ENCODE measurements around the gene ITGBL1. TPM values are rescaled to one million over a fixed set of nuclear protein-coding genes. Genes with fewer than 3 reads are reported as not detected.

Gene ITGBL1
- total RNA-seq, 1 donor = not detected

DNA sequence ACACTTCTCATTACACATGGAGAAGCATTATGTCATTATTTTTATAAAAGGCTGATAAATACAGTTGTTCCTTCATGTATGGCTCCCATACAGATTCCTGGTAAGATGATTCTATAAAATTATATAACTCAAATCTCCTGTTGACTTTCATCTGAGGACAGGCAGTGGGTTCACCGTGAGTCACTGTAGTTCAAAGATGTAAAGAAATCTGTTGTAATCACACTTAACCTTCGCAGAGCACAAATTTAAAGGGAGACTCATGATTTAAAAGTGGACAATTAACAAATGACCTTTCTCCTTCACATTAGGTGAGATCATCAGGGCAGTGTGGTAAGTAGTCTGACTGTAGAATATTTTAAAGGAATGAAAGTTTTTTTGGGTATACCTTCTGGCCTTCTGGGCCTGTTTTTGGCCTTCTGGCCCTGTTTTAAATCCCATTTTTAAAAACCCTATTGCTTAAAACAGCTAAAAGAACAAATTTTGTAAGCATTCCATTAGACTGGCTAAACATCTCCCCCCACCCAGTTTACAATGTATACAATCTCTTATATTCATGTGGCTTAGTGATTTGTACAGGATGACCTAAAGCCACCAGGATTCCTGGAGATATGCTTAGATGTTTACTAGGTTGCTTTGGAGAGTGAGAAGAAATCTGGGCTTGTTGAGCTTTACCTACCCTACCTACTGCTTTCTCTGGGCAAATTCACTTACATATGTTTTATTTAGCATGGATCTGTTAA is 171.2 kb downstream of the ITGBL1 start:
- DNase-seq (ENCODE audit: low read depth in 2 of 3, low spot score in 2 of 3) = no peak

- DNase-seq (ENCODE audit: low read depth in 2 of 3, low spot score in 2 of 3) = peak in 2 of 3 donors; percentile 4 to 12
Observed at GRCh38 chr13:101624210-101624922, 171.9 kb downstream of the ITGBL1 start.

DNA sequence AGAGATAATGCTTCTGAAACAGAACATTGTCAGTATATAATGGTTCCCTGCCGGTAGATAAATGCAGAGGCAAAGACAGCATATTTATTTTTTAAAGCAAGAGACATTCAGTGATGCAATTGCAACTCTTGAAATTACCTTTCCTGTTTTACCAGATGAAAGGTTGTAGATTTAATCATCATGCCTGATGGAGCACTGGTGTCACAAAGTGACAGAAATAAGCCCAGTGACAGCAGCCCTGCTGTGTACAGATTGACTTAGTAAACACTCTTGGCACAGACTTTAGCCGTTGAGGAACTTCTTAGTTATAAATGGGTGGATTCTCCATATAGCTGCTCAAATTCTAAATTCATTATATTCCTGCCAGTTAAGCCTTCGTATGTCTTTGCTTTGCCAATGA is 172.5 kb downstream of the ITGBL1 start:
- no peak for DNase-seq (ENCODE audit: low read depth in 2 of 3, low spot score in 2 of 3)

GRCh38 chr13:101626925-101627555 is 174.6 kb downstream of the ITGBL1 start:
- peak in 2 of 3 donors; percentile 21 to 48 for DNase-seq (ENCODE audit: low read depth in 2 of 3, low spot score in 2 of 3)

GRCh38 chr13:101627556-101627943 is 175.1 kb downstream of the ITGBL1 start:
- DNase-seq (ENCODE audit: low read depth in 2 of 3, low spot score in 2 of 3) = no peak

GRCh38 chr13:101628900-101629299 is 176.4 kb downstream of the ITGBL1 start:
- DNase-seq (ENCODE audit: low read depth in 2 of 3, low spot score in 2 of 3) = no peak

DNA sequence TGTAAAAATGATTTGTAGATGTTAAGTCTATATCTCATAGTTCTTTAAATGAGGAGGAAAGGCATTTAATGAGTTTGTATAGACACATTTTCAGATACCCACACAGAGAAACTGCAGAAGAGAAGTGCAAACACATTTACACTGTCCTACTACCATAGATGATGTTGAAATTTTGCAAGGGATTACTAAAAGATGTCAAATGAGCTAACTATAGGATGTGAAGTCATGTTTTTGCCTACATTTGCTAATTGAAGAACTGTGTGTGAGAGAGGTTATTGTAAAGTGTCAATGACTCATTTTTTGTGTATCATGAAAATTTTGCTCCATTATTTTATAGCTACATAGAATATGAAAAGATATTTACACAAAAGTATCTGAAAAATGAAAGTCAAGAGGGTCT is 178.9 kb downstream of the ITGBL1 start:
- no peak for DNase-seq (ENCODE audit: low read depth in 2 of 3, low spot score in 2 of 3)

DNA sequence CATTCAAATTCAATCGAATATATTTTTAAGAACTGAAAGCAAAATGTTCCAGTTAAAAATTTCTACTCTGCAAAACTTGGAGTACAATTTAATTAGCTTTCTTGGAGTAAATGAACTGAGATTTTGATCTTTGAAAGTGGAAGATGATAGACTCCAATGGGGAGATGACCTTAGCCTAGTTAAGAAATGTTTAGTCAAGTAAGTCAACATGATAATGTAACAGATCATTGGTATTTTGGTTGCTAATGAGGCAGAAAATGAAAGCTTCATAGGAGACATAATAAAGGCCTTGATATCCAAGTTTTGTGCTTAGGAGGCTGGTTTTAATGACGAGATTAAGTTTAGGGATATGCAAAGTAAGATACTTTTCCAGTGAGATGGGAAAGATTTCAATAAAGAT is 181.7 kb downstream of the ITGBL1 start:
- no peak for DNase-seq (ENCODE audit: low read depth in 2 of 3, low spot score in 2 of 3)

- DNase-seq (ENCODE audit: low read depth in 2 of 3, low spot score in 2 of 3) = no peak
Observed at GRCh38 chr13:101639711-101640110, 187.2 kb downstream of the ITGBL1 start.

GRCh38 chr13:101640788-101641400 is 188.4 kb downstream of the ITGBL1 start:
- no peak for DNase-seq (ENCODE audit: low read depth in 2 of 3, low spot score in 2 of 3)

- DNase-seq (ENCODE audit: low read depth in 2 of 3, low spot score in 2 of 3) = no peak
Observed at GRCh38 chr13:101645871-101646270, 193.4 kb downstream of the ITGBL1 start.

GRCh38 chr13:101647760-101648159 is 195.3 kb downstream of the ITGBL1 start:
- no peak for DNase-seq (ENCODE audit: low read depth in 2 of 3, low spot score in 2 of 3)

DNA sequence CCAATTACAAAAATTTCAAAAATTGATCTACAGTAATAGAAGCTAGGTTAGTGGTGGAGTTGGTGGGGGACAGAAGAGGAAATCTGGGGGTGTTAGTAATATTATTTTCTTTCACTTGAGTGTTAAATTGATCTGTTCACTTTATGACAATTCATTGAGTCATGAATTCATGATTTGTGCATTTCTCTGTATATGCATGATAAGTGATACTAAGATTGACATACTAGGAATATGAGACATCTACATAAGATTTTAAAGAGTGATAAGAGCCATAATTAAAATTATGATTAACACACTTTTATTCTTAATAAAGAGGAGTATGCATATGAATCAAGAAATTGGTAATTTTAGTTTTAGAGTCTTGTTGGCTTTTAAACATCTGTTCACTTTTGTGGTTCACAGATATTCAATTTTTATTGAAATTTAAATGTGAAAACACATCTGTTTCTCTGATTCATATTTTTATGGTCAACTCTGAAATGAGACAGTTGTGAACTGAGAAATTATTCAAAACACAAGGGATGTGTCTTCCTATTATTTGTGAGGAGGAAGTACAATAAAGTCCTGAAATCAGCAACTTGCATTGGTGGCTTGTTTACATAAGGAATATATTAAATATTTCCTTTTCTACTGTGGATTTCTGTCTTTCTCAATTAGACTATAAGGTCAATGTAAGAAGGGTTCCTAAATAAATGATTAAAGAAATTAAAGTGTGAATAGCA is 196.5 kb downstream of the ITGBL1 start:
- DNase-seq (ENCODE audit: low read depth in 2 of 3, low spot score in 2 of 3) = no peak

DNA sequence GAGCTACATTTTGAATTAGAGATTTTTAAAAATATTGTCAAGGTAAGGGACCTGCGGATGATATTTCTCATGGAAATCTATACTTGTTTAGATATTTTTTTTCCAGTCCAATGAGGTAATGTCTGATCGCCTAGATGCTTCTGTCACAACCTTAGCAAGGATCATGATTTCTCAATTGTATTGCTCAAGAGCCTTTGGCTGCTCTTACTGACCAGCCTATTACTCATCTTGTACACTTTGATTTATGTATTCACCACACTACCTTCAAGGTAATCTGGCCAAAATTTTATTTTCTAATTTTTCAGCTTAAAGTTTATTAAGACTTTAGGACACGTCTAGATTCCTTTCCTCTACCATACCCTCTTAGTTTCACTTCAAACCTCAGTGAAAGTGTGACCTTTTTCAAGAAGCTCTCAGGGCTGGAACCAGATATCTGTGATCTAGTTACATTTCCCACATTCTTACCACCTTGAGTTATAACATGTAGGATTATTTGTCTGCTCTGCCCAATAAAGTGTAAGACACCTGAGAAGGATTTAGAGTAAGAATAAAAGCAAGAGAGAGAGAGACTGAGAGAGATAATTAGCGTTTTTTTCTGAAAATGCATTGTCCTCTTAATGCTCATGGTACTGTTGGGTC is 197.1 kb downstream of the ITGBL1 start:
- DNase-seq (ENCODE audit: low read depth in 2 of 3, low spot score in 2 of 3) = no peak

GRCh38 chr13:101654883-101655282 is 202.4 kb downstream of the ITGBL1 start:
- no peak for DNase-seq (ENCODE audit: low read depth in 2 of 3, low spot score in 2 of 3)

- DNase-seq (ENCODE audit: low read depth in 2 of 3, low spot score in 2 of 3) = peak in 1 of 3 donors; percentile 42
Observed at GRCh38 chr13:101655435-101655834, 203.0 kb downstream of the ITGBL1 start.

- DNase-seq (ENCODE audit: low read depth in 2 of 3, low spot score in 2 of 3) = no peak
Observed at GRCh38 chr13:101660711-101661110, 208.2 kb downstream of the ITGBL1 start.

DNA sequence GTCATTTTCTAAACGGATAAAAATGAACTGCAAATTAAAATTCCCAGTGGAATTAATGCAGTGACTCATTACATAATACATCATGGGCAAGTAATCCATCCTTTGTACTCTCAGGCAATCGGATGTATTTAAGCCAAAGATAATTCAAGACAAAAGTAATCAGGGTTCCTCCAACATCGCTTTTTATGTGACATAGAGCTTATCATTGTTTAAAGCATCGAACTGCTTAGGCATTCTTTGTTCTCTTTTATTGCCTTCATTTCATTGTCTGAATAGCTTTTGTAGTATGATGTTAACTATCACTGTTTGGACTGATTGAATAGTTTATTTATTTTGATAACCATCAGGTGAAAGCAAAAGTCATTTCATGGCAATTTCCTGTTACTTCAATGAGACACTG is 209.4 kb downstream of the ITGBL1 start:
- DNase-seq (ENCODE audit: low read depth in 2 of 3, low spot score in 2 of 3) = no peak

DNA sequence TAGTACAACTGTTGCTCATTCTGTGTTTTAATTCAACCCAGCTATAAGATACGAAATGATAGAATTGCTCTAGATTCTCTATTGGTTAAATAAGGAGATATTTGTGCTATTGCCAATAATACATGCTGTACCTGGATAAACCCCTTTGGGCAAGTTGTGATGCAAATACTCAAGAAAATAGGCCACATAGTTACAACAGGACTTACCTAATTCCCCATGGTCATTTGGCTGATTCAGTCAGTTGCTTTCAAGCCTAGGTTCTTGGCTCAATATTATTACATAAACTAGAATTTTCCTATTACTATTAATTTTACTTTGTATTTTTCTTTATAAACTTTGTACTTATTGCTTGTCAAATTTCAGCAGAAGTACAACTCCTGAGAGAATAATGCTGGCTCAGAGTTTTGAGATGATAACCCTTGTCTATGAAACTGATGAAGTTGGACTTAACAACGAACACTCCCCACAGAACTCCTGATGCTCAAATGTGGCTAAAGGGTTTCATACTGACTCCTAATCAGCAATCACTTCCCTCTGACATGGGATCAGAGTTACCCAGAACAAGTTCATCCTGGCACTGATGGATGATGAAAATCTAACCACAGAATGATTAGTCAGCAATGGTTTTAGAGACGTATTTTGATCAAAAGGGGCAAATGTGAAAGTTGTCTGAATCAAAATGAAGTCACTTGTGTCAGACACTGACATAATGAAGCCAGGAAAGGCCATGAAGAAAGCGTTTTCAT is 221.1 kb downstream of the ITGBL1 start:
- DNase-seq (ENCODE audit: low read depth in 2 of 3, low spot score in 2 of 3) = no peak

- DNase-seq (ENCODE audit: low read depth in 2 of 3, low spot score in 2 of 3) = no peak
Observed at GRCh38 chr13:101681834-101682233, 229.4 kb downstream of the ITGBL1 start.
